Activated CD4-positive, alpha-beta T cell treated with anti-CD3 and anti-CD28 coated beads, Interleukin-2, Interleukin-4, amounts not matched to agents 100 ng/mL and 50 ng/mL, durations not matched to agents 16 hours and 8 hours (primary cell): ENCODE results near the gene TTC23L.

Experiments
- DNase-seq: peaks from one replicate; pipeline ENCODE4 v3.0.0-alpha.2; 2020; ENCODE audit warnings: low spot score

TTC23L gene

DNA sequence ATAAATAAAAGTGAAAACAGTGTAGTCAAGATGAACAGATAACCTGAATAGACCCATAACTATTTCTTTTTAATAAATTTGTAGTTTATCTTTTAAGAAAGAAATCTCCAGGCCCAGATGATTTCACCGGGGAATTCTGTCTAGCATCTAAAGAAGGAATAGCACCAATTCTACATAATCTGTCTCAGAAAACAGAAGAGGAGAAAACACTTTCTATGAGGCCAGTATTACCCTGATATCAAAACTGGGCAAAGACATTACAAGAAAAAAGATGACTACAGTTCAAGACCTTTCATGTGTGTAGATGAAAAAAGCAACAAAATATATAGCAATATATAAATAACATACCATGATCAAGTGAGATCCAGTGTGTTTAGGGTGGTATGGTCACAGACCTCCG lies 31.4 kb downstream of the TTC23L start:
- no peak for DNase-seq

DNA sequence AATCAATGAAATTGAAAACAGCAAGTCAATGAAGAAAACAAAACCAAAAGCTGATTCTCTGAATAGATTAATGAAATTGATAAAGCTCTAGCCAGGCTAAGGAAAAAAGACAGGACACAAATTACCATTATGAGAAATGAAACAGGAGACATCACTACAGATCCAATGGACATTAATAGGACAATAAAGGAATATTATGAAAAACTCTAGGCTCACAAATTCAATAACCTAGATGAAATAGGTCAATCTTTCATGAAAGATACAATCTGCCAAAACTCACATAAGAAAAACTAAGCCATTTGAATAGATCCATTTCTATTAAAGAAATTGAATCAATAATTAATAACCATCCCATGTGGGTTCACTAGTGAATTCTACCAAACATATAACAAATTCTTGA lies 37.3 kb downstream of the TTC23L start:
- DNase-seq, result no peak

DNA sequence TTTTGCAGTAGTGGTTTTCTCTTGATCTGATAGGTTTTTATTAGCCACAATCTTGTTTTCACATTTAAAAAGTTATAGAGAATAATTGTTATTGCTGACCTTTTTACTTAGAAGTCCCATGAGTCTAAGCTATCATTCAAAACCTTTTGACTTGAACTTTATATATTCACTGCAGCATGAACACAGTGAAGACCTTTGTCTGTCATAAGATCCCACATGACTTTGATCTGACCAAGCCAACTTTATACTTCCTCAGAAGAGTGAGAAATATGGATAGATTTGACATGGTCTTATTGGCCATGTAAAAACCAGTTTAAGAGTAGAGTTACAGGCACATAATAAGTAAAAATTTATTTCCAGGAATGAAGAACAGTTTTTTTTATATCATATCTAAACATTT lies 42.3 kb downstream of the TTC23L start:
- no peak for DNase-seq

DNA sequence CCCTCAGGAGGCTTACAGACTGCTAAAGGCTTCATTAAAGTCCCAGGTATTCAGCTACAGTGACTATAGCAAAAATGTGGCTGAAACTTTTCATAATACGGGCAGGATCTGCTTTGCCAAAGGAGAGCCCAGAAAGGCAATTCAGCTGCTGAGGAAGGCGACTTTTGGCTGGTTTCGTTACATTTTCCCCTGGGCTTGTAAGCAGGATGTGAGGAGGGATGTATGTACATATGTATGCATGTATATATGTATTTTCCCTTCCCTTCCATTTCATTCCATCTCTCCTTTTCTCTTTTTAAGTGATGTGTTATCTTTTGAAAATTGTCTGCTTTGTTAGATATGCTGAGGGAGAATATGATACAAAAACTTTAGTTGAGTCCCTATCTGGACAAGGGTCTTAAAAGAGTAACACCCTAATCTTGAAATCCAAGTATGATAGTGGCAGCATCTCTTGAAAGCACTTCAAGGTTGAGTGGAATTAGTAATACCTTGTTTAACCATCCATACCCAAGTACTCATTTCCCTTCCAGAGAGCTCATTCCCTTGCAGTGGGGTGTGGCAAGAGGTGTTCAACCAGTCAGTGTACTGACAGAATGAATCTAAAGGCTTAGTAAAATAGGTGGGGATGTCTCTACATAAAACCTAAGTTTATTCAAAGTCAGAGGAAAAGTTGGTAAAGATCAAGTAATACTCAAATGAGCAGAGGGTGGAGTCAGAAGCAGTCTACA lies 47.6 kb downstream of the TTC23L start:
- no peak for DNase-seq

DNA sequence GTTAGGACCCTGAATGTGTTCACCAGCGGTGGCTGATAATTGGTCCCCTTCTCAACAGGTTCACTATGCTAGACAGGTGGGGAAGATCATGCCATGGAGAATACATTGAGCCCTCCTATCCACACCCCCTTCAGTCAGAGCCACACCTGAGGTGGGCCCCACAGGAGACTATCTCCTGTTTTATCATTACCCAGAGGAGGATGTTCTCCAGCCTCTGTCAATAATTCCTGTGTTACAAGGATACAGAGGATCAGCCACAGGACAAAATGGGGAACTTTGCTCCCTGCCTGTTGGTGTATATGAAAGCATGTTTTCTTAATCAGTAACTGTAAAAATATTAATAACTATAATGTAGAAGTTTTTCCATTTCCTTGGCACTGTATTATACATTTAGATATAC lies 50.4 kb downstream of the TTC23L start:
- no peak for DNase-seq

DNA sequence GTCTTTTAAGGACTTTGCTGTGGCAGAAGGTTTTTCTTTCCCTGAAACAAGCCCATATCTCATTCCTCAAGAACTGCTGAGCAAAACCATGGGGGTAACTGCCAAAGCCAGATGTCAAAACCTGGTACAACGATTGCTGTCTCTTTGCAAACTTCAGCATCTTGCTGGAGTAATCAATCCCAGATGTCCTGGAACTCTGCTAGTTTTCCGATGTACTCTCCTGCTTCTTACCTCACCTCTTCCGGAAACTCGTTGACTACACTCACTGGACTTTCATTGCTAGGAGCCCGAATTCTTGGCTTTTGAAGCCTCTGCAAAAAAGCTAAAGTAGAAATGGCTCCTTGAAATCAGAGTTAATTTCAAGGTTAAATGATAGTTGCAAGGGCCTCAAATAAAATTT lies 53.0 kb downstream of the TTC23L start:
- DNase-seq, result no peak

DNA sequence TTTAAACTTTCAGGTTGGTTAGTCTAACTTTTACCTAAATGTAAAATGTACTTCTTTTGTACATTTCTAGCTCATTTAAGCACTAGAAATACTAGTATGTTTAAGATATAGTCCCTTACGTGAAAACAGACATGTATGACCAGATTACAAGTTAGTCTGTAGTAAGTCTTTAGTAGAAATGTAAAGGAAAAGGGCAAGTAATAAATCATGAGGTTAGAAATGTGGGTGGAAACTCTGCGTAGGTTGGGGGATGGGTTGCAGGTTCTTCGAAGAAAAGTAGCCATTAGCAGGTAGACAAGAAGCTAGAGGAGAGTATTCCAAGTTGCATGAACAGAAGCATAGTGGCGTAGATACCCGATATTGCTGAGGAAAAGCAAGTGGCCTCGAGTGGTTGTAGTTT lies 53.5 kb downstream of the TTC23L start:
- DNase-seq, result no peak

DNA sequence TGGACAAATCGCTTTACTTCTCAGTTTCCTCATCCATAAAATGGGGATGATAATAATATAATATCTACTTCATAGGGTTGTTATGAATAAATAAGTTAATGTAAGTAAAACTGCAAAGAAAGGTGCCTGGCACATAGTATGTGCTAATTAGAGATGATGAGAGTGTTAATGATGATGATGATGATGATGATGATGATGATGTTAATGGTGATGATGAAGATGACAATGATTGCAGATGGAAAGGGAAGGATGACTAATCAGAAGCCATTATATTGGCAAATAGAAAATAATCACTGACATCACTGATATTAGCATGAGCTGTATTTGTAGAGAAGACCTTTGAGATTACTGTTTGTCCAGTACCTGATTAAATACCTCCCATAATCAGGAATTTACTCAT lies 55.8 kb downstream of the TTC23L start:
- no peak for DNase-seq

DNA sequence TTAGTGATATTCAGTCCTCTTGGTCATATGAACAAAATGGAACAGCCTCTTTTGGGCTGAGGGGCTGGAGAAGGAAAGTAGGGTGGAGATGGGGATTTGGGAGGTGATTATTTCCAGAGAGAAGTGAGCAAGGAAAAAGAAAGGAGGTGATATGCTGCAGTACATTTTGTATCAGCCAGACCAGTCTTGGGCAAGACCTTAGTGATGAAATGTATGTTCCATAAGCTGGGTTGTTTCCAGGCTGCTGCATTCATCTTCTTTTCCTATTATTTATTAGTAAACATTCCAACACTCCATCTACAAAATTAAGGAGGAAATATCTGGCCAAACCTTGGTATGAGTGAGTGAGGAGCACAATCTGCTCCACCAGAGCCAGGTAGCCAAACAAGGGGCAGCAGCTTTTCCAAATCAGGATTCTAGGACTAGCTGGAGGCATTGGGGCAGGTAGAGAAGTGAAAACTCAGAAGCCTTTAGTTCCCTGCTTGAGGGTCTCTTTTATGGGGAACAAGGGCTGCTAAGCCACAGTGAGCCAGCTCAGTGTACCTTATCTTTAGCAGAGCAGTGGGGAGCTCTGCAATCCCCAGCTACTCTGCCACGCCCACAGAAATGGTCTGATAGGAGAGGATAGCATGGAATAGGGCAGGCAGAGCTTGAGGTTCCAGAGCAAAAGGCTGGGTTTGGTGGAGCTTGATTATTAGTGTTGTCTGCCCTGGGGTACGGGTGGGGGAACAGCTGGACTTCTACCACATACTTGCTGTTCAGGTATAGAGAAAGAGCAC lies 56.9 kb downstream of the TTC23L start:
- no peak for DNase-seq

DNA sequence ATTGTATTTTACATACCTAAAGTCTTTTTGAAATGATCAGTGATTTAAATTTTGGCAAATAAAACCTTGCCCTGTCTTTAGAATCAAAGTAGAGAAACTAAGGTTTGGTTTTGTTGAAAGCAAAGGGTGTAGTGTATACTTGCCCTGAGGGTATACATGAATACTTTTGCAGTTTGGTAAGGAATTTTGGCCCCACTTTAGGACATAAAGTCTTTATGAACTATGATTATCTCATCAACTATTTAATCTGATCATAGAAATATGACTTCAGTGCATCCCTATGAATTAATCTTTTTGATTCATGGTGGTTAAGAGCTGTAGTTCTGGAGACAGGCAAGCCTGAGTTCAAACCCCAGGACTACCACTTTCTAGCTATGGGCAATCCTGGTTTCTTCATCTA lies 58.7 kb downstream of the TTC23L start:
- no peak for DNase-seq

DNA sequence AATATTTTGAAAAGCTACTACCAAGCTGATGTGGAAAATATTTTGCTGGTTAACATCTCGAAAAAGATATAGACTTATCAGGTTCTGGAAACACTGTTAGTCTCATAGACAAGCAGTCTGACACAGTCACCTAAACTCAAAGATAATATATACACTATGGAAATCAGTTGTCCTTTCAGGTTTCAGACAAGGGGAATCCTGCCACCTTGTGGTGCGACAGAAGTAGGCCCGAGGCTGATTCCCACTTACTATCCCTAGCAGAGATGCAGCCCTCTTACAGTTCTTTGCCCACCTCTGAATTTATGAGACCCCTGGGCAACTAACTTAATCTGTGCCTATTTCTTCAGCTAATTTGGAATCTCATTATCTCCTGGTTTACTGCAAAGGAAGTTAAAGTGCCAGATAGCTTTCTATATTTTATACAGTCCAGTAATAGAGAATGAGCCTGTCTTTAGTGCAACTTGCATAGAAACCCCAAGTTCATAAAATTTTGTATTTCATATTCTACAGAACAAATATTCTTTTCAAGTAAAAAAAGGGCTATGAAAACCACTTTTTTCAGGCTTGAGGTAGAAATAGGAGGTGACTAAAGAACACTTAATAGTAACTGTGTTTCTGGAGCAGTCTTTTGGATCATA lies 59.4 kb downstream of the TTC23L start:
- DNase-seq, result peak; percentile 55

DNA sequence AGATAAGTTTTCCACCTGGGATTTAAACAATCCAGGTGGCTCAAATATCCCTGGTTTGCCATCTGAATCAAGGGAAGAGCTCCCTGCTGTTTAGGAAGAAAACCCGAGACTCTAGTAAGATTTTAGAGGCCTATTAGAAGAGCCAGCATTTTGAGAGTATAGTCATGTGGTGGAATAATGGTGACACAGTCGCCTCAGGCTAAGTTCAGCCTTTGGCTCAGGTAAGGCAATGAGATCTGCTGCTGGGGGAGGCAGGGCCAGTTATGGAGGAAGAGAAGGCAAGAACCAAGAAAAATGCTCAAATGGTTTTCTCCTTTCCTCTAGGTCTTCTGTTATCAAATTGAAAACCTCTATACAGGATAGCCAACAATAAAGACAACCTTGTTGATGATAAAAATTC lies 60.1 kb downstream of the TTC23L start:
- DNase-seq, result no peak

DNA sequence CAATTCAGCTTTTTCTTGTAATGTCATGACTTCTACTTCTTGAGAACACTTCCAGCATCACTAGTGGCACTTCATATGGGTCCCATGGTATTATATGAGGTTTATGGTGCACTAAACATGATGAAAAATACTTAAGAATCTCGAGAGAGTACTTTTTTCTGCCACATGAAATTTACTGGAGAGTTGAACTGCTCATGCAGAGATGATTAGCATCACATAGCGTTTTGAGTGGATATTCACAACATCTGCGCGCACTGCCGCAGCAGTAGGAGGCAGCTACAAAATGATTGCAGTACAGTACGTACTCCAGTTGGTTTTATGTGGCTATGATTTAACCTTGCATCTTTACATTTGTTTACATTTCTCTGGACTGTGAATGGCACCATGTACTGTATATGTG lies 61.7 kb downstream of the TTC23L start:
- no peak for DNase-seq

DNA sequence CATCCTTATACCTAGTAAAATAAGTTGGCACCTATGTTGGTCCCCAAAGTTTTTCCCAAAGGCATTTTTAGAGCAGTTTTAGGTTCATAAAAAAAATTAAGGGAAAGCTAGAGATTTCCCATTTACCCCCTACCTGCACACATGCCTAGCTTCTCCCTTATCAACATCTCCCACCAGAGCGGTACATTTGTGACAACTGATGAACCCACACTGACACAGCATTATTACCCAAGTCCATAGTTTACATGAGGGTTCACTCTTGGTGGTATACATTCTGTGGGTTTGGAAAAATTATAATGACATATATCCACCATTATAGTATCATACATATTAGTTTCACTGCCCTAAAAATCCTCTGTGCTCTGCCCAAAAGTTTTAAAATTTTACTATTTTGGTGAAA lies 64.3 kb downstream of the TTC23L start:
- no peak for DNase-seq

DNA sequence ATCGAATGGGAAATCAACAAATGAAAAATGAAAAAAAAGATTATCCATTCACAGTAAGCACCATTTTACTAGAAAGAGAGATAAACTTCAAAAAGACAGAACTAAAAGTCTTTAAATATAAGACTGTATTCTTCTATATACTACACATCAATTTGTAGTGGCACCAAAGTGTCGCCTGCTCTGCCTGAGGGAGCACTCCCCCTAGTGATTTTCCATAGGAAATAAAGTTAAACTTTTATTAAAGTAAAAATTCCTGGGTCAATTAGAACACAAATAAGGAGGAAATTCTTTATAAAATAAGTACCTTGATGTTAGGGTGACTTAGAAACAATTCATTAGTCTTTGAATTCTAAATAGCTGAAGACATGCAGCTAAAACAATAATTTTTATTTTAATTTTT lies 66.6 kb downstream of the TTC23L start:
- DNase-seq, result no peak

DNA sequence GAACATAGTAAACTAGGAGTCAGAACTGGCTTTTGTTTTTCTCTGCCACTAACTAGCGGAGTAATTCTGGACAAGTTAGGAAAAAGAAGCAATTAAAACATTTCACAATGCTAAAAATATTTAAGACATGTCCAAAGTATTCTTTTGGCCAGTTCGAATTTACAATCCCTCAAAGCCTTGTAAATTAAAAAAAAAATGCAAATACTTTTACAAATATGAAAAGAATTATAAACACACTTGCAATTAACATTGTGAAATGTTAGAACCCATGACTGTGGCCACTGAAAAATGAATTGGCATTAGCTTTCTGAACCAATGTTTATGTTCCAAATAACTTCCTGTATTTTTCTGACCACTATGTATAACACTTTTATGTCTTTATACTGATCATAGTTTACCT lies 74.1 kb downstream of the TTC23L start:
- no peak for DNase-seq

DNA sequence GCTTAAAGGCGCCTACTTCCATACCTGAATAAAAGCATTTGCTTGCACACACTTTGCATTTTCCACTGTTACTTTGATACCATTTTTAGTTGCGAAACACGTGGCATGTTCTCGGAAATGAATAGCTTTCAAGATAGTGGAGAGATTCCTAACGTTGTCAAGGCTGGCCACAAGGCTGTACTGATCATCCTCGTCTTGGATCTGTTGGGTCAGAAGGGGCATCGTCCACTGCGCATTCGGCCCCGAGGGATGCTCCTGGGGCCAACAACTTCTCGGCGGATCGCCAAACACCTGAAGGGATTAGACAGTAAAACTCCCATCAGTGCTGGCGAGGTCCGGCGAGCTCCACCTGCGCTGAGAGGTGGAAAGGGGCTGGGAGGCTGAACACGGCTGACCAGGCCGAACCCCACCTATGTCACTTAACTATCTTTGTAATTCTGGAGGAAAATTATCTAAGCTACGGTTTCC lies 75.7 kb downstream of the TTC23L start:
- no peak for DNase-seq

DNA sequence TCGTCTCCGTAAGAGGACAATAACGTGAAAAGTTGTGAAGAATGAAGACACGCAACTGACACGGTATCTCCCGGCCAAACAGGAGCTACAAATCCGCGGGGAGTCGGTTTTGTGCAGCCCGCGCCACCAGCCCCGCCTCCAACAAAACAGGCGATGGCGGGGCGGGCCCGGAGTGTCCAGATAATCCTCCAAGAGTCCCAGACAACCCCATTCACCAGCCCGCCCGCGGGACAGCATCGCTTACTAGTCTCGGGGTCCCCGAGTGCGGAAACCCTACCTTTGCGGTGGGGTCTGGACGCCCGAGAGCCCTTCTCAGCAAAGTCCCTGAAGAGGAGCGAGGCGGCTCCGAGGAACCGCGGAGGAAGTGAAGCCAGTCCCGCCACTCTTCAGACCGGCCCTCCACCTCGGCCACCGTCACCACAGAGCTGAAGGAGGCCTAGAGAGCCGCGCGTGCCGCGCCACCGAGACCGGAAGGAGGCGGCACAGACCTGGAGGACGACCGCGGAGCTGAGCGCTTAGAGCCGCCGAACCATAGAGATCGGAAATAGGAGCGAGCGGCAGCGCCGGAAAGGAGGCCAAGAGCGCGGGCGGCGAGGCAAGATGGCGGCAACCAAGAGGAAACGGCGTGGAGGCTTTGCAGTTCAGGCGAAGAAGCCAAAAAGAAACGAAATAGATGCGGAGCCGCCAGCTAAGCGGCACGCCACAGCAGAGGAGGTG lies 76.3 kb downstream of the TTC23L start, which contains the start of the genes BRIX1 and RAD1:
Gene BRIX1 (plus strand): TSS at position 573 of the 717 bp plus-strand sequence. CDS start 28 bp downstream, at position 601.
Gene RAD1 (minus strand): TSS at position 366 of the 717 bp plus-strand sequence. CDS start 612 bp downstream, outside the sequence.
- peak; percentile 96 for DNase-seq

DNA sequence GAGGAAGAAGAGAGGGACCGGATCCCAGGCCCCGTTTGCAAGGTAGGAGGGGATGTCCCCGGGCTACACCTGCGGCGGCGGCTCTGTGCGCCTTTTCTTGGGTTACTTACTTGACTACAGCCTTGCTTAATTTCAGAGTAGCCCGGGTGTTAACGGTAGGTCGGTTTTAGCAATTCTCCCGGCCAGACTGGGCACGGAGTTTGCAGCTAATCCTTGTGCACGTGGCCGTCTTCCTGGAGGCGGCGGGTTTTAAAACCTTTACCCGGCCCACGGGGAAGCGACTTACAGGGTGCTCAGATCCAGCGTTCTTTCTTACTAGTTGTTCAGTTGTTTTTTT lies 76.9 kb downstream of the TTC23L start:
- DNase-seq, result no peak

DNA sequence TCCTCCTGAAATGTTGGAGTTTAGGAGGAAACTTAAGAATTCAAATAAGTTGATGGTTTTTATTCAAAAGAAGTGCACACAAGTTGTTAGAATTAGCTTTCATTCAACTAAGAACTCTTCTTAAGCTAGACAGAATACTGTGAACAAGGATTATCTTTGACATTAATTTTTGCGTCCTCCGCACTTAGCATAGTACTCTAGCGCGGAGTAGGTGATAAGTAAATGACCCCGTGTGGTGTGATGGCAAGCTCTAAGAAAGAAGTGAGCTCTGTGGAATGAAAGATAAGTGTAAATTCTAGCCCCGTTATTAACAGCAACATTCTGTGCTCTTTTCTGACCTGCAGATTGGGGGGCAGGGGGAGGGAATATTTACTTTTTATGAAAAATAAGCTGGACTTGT lies 77.6 kb downstream of the TTC23L start:
- no peak for DNase-seq

DNA sequence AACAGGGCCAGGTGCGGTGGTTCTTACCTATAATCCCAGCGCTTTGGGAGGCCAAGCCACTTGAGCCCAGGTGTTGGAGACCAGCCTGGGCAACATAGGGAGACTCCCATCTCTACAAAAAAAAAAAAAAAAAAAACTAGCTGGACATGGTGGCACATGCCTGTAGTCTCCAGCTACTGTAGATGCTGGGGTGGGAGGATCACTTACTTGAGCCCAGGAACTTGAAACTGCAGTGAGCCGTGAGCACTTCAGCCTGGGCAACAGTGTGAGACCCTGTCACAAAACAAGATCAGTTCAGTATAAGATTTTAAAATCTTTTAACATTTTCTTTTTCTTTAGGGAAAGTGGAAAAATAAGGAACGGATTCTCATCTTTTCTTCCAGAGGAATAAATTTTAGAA lies 79.1 kb downstream of the TTC23L start:
- DNase-seq, result no peak

DNA sequence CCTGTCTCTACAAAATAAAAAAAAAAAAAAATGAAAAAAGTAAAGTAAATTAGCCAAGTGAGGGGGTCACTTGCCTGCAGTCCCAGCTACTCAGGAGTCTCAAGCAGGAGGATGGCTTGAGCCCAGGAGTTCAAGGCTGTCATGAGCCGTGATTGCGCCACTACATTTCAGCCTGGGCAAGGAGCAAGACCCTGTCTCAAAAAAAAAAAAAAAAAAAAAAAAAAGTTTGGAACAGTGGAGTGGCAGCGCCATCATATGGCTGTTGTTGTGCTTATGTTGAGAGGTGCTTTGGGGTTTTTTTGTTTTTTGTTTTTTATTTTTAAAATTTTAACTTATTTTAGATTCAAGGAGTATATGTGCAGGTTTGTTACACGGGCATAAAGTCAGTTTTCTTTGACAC lies 80.1 kb downstream of the TTC23L start:
- DNase-seq, result no peak
